SJCRH30 (cell line): Measurements from ENCODE around the gene NIT2. TPM values are rescaled to one million over a fixed set of nuclear protein-coding genes. Genes with fewer than 3 reads are reported as not detected.

Source experiments
- DNase-seq, 2 experiments: peaks; one replicate each; pipeline ENCODE4 v3.0.0-alpha.2; 2015 to 2020
- H3K27ac ChIP-seq: fragments of 250-450 bp; sonication (Bioruptor Pico); 2 replicates; pipeline ENCODE4 v1.5.1; 2020; ENCODE audit warnings: mild to moderate bottlenecking, moderate library complexity
- H3K27me3 ChIP-seq: fragments of 250-450 bp; sonication (Bioruptor Pico); 2 replicates; pipeline ENCODE4 v1.5.1; 2020; ENCODE audit warnings: mild to moderate bottlenecking, moderate library complexity
- H3K36me3 ChIP-seq: fragments of 250-450 bp; sonication (Bioruptor Pico); 2 replicates; pipeline ENCODE4 v1.5.1; 2020; ENCODE audit warnings: mild to moderate bottlenecking, moderate library complexity
- H3K4me1 ChIP-seq: fragments of 250-450 bp; sonication (Bioruptor Pico); 2 replicates; pipeline ENCODE4 v1.5.1; 2020; ENCODE audit warnings: mild to moderate bottlenecking, moderate library complexity
- H3K4me3 ChIP-seq: fragments of 250-450 bp; sonication (Bioruptor Pico); 2 replicates; pipeline ENCODE4 v1.5.1; 2020; ENCODE audit warnings: mild to moderate bottlenecking, moderate library complexity
- H3K9me3 ChIP-seq: fragments of 250-450 bp; sonication (Bioruptor Pico); replicated peaks from 2 replicates; pipeline ENCODE4 v1.5.1; 2020; ENCODE audit warnings: mild to moderate bottlenecking, moderate library complexity
- total RNA-seq: library from RNA; depleted of rRNA; stranded (reverse); fragments of >200 nt; shearing (Covaris generic); gene quantifications from 2 replicates; pipeline ENCODE4 v1.2.3, GENCODE V29; 2014; rRNA removed

The NIT2 gene
- total RNA-seq, 1 experiment from 2014 or later, result 47.8 TPM

GRCh38 chr3:100399341-100400071 is 64.9 kb downstream of the NIT2 start:
- Histone ChIP-seq H3K27ac (peak overlapping the region; percentile 93; the same call in 1 of the 2 replicates), H3K27me3 (no peaks in the 10 kb centered on the region), H3K4me3 (peak overlapping the region; percentile 78), H3K9me3 (no peaks in the 10 kb centered on the region), H3K4me1 (no peaks in the 10 kb centered on the region), H3K36me3 (peaks cover 15% of the 10 kb centered on the region)
- DNase-seq, result peak; percentile 14 to 51

GRCh38 chr3:100400419-100400779 is 65.8 kb downstream of the NIT2 start:
- H3K4me1 ChIP-seq, result no peaks in the 10 kb centered on the region
- peak; percentile 27 to 48 for DNase-seq

GRCh38 chr3:100400780-100401673 is 66.5 kb downstream of the NIT2 start, which contains the start of the genes LNP1 and TOMM70:
LNP1 (plus strand) TSS chr3:100401539; CDS start chr3:100429730, 28,191 bp downstream.
TOMM70 (minus strand) TSS chr3:100401089; CDS start chr3:100400949, 140 bp downstream.
- H3K36me3 ChIP-seq, result peaks cover 12% of the 10 kb centered on the region
- no peaks in the 10 kb centered on the region for H3K27me3 ChIP-seq
- H3K9me3 ChIP-seq, result no peaks in the 10 kb centered on the region
- peak within 1 kb of the TSS; percentile 93 for H3K27ac ChIP-seq
- H3K4me1 ChIP-seq, result no peaks in the 10 kb centered on the region
- peak; percentile 99 to 100 for DNase-seq
- peak within 1 kb of the TSS; percentile 78 for H3K4me3 ChIP-seq

More at GRCh38 chr3:100400419-100400779, 65.8 kb downstream of the NIT2 start:
- no peaks in the 10 kb centered on the region for H3K9me3 ChIP-seq
- H3K27me3 ChIP-seq, result no peaks in the 10 kb centered on the region
- H3K4me3 ChIP-seq, result peak overlapping the region; percentile 78
- H3K36me3 ChIP-seq, result peaks cover 14% of the 10 kb centered on the region
- H3K27ac ChIP-seq, result peak overlapping the region; percentile 93

DNA sequence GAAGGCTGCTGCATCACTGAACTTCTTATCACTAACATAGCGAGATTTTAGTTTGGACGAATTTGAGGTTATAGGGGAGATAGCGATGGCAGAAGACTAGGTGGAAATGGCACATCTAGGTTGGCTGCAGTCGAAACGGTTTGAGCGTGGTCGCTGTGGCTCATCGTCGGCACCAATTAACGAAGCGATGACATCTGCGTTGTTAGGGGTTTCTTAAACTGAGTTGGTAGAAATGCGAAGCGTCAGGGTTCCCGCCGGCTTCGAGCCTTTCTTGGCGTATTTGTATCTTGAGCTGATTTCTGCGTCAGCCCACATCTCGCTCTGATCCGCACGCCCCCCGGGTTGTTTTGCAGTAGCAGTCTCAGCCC is 67.1 kb downstream of the NIT2 start:
- peaks cover 9% of the 10 kb centered on the region for H3K36me3 ChIP-seq
- H3K4me3 ChIP-seq, result peak overlapping the region; percentile 78
- H3K27me3 ChIP-seq, result no peaks in the 10 kb centered on the region
- DNase-seq, result peak in 1 of 2 experiments; percentile 63
- no peaks in the 10 kb centered on the region for H3K4me1 ChIP-seq
- peak overlapping the region; percentile 93 for H3K27ac ChIP-seq
- no peaks in the 10 kb centered on the region for H3K9me3 ChIP-seq

GRCh38 chr3:100402256-100402655 is 67.7 kb downstream of the NIT2 start:
- H3K36me3 ChIP-seq, result peaks cover 6% of the 10 kb centered on the region; the same call in 1 of the 2 replicates
- H3K27me3 ChIP-seq, result no peaks in the 10 kb centered on the region
- H3K4me1 ChIP-seq, result no peaks in the 10 kb centered on the region
- H3K4me3 ChIP-seq, result peak overlapping the region; percentile 78
- peaks cover 5% of the 10 kb centered on the region for H3K9me3 ChIP-seq
- peak; percentile 37 to 77 for DNase-seq
- peak overlapping the region; percentile 93 for H3K27ac ChIP-seq

DNA sequence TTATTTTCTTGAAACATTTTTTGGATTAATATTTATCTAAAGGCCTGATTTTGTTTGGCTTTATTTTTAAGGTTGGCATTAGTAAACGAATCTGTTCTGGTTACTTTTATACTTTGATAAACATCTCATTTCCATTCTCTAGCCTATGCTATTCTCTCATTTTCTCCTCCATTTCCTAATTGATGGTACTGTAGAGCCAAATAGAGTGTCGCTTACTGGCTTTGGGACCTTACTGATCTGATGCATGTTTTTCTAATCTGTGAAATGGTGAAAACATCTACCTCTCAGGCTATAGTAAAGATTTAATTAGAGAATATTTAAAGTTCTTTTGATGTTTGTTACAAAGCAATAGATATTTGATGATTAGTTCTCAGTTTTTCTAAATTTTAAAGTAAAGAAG is 68.3 kb downstream of the NIT2 start:
- Histone ChIP-seq H3K27me3 (no peaks in the 10 kb centered on the region), H3K4me3 (peak overlapping the region; percentile 78), H3K4me1 (no peaks in the 10 kb centered on the region), H3K27ac (peak overlapping the region; percentile 93; the same call in 1 of the 2 replicates), H3K36me3 (peaks cover 8% of the 10 kb centered on the region; the same call in 1 of the 2 replicates), H3K9me3 (peaks cover 12% of the 10 kb centered on the region)
- peak in 1 of 2 experiments; percentile 41 for DNase-seq

DNA sequence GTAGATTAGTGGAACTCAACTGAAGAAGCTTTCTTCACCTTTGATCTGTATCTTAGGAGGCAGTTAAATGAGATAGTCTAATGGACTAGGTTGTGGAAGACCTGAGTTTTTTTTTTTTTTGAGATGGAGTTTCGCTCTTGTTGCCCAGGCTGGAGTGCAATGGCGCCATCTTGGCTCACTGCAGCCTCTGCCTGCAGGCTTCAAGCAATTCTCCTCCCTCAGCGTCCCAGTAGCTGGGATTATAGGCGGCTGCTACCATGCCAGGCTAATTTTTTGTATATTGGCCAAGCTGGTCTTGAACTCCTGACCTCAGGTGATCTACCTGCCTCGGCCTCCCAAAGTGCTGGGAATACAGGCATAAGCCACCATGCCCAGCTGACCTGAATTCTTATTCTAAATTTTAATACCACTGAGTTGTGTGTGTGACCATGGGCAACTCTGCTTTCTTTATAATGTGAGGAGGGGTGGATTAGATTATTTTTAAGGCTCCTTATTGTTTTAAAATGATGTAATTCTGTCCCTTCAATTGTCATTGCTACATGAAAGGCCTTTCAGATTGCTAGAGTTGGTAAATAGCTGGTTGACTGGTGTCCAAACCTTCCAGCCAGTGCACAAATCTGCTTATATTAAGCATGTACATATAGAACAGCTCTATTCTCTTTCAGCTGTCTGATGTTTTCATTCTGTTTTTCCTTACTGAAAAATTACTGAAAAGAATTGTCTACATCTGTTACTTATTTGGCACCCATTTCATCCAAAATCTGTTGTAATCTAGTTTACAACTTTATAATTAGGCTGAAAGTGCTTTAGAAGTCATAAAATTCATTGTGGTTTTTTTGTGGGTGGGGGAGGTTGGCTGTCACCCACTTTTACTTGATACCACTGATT is 69.0 kb downstream of the NIT2 start:
- 0 out of 2 replicates have a peak, but pooled peaks cover 6% of the 10 kb centered on the region for H3K36me3 ChIP-seq
- H3K4me3 ChIP-seq, result peak overlapping the region; percentile 78
- no peaks in the 10 kb centered on the region for H3K4me1 ChIP-seq
- H3K9me3 ChIP-seq, result peaks cover 13% of the 10 kb centered on the region
- H3K27ac ChIP-seq, result no peak overlapping the region; the same call in 1 of the 2 replicates
- H3K27me3 ChIP-seq, result no peaks in the 10 kb centered on the region
- DNase-seq, result peak; percentile 36 to 39

DNA sequence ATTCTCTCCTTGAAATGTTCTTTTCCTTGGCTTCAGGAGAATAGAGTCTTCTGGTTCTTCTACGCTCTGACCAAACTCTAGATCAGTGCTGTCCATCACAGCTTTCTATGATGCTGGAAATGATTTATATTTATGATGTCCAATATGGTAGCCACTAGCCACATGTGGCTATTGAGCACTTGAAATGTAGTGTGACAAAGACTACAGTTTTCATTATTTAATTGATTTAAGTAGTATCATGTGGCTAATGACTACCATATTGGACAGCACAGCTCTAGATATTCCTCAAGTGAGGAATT is 69.6 kb downstream of the NIT2 start:
- Histone ChIP-seq H3K36me3 (0 out of 2 replicates have a peak, but pooled peaks cover 6% of the 10 kb centered on the region), H3K4me3 (no peak overlapping the region), H3K27ac (no peak overlapping the region), H3K4me1 (no peaks in the 10 kb centered on the region), H3K27me3 (no peaks in the 10 kb centered on the region), H3K9me3 (peaks cover 13% of the 10 kb centered on the region)
- DNase-seq, result no peak

- Histone ChIP-seq H3K4me3 (no peak overlapping the region), H3K4me1 (no peaks in the 10 kb centered on the region), H3K27ac (no peak overlapping the region), H3K9me3 (peaks cover 13% of the 10 kb centered on the region), H3K27me3 (no peaks in the 10 kb centered on the region), H3K36me3 (peaks cover 8% of the 10 kb centered on the region)
- no peak for DNase-seq
Observed at GRCh38 chr3:100407164-100407563, 72.6 kb downstream of the NIT2 start.

DNA sequence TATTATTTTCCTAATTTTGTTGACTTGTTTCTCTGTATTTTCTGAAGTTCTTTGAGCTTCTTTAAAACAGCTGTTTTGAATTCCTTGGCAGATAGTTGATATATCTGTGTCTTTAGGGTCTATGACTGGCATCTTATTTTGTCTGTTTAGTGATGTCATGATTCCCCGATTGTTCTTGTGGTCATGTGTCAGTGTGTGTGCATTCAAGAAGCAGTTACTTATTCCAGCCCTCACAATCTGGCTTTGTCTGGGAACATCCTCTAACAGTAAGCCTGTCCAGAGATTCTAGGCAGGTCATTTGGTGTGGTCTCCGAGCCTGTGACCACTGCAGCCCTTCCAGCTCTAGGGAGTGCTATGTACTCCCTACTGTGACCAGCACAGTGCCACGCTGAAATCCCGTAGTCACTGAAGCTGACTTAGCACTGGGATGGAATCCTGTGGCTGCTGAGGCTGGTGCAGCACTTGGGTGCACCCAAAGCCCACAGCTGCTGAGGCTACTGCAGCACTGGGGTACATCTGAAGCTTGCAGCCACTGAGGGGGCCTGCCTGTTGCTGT is 73.5 kb downstream of the NIT2 start:
- H3K27ac ChIP-seq, result no peak overlapping the region

More for the DNA sequence above, 73.5 kb downstream of the NIT2 start:
- H3K9me3 ChIP-seq, result peaks cover 13% of the 10 kb centered on the region
- no peaks in the 10 kb centered on the region for H3K4me1 ChIP-seq
- H3K27me3 ChIP-seq, result no peaks in the 10 kb centered on the region
- no peak overlapping the region for H3K4me3 ChIP-seq
- no peak for DNase-seq
- peaks cover 8% of the 10 kb centered on the region for H3K36me3 ChIP-seq

Other genes starting within 250 kb of the NIT2 start
- 3.7 and 5.0 TPM in 2 replicates for gene FILIP1L, start 220.3 kb upstream of the NIT2 start, total RNA-seq
- gene TBC1D23, start 73.8 kb upstream of the NIT2 start, total RNA-seq, result 49.2 and 52.3 TPM in 2 replicates
- 119 and 120 TPM in 2 replicates for gene TOMM70, start 66.3 kb downstream of the NIT2 start, total RNA-seq
- gene LNP1, start 66.8 kb downstream of the NIT2 start, total RNA-seq, result 10.1 and 10.5 TPM in 2 replicates
- 28.3 and 30.2 TPM in 2 replicates for gene TMEM45A, start 157.9 kb downstream of the NIT2 start, total RNA-seq